Thoracic aorta (tissue), 2 donors: ENCODE measurements around the gene VWA8. TPM values are rescaled to one million over a fixed set of nuclear protein-coding genes. Genes with fewer than 3 reads are reported as not detected.

ENCODE experiments used
- ATAC-seq: fragments of 150-250 bp; one replicate; pipeline ENCODE4 v1.8.0; 2017; ENCODE audit warnings: low read depth; ENCODE audit not compliant: insufficient number of reproducible peaks, low FRiP score
- DNase-seq: peaks from one replicate; pipeline ENCODE4 v3.0.0-alpha.2; 2020; ENCODE audit warnings: low spot score
- H3K27ac ChIP-seq, 2 donors: fragments of 200-600 bp; sonication (generic); 1 replicate in 1 of 2; 2 replicates in 1 of 2; pipeline ENCODE4 v1.5.1; 2016; ENCODE audit warnings: mild to moderate bottlenecking in 2 of 2, moderate library complexity in 2 of 2
- H3K27me3 ChIP-seq: fragments of 200-600 bp; sonication (generic); replicated peaks from 2 replicates; pipeline ENCODE4 v1.6.0; 2016; ENCODE audit warnings: mild to moderate bottlenecking; ENCODE audit not compliant: insufficient read depth
- H3K36me3 ChIP-seq: fragments of 200-600 bp; sonication (generic); one replicate; pipeline ENCODE4 v1.5.1; 2016
- H3K4me1 ChIP-seq, 2 donors: fragments of 200-600 bp; sonication (generic); 1 replicate in 1 of 2; 2 replicates in 1 of 2; pipeline versions ENCODE4 v1.5.1 to v1.6.0; 2016; ENCODE audit warnings: low read depth in 2 of 2, mild to moderate bottlenecking in 1 of 2; ENCODE audit not compliant: control insufficient read depth in 1 of 2
- H3K4me3 ChIP-seq: fragments of 200-600 bp; sonication (generic); 2 replicates; pipeline ENCODE4 v1.5.1; 2016; ENCODE audit warnings: mild to moderate bottlenecking
- H3K9me3 ChIP-seq: fragments of 200-600 bp; sonication (generic); 2 replicates; pipeline ENCODE4 v1.5.1; 2016
- total RNA-seq, 2 donors: library from RNA; depleted of rRNA; stranded (reverse); fragments of >200 nt; gene quantifications; one replicate each; pipeline versions ENCODE4 v1.1.0 to v1.2.3, GENCODE V29; 2016
- TF ChIP-seq, protein P1 (sequence below): fragments of 200-600 bp; sonication (generic); IDR thresholded peaks from one replicate; pipeline ENCODE4 v1.5.1; 2019; ENCODE audit warnings: antibody characterized with exemption

VWA8 gene
- total RNA-seq, 2 donors from 2014 or later = 19.8 to 25.3 TPM

DNA sequence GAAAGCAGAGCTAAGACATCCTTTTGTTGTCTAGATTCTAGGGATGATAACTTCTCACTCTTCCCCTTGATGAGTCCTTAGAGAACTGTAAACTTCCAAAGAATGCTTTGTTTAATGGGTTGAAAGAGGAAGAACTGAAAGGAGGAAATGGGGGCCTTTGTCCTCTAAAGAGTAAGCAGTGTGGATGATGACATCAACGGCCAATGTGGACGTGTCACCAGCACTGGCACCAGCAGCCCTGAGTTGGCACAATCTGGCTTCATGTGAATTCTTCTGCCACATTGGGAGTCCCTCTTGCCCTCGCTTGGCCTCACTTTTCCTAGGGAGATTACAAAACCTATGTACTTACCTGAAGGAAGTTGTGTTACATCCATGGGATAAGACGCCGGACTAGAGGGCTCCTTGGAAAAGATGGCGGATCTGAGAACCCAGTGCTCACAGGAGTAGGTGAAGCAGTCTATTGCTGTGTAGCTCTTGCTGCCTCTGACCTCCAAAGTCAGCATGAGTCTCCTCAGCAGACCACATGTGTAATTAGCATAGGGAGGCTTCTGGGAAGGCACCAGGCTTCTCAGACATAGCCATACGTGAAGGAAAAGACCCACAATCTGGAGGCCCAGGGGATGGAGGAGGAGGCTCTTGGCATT lies 440.8 kb downstream of the VWA8 start:
- Histone ChIP-seq H3K9me3 (no peaks in the 10 kb centered on the region), H3K4me3 (no peak overlapping the region), H3K27me3 (no peaks in the 10 kb centered on the region), H3K36me3 (no peaks in the 10 kb centered on the region), H3K27ac (no peak overlapping the region), H3K4me1 (no peaks in the 10 kb centered on the region)
- DNase-seq (no peak), ATAC-seq (no peak)
- TF ChIP-seq, protein P1, sequence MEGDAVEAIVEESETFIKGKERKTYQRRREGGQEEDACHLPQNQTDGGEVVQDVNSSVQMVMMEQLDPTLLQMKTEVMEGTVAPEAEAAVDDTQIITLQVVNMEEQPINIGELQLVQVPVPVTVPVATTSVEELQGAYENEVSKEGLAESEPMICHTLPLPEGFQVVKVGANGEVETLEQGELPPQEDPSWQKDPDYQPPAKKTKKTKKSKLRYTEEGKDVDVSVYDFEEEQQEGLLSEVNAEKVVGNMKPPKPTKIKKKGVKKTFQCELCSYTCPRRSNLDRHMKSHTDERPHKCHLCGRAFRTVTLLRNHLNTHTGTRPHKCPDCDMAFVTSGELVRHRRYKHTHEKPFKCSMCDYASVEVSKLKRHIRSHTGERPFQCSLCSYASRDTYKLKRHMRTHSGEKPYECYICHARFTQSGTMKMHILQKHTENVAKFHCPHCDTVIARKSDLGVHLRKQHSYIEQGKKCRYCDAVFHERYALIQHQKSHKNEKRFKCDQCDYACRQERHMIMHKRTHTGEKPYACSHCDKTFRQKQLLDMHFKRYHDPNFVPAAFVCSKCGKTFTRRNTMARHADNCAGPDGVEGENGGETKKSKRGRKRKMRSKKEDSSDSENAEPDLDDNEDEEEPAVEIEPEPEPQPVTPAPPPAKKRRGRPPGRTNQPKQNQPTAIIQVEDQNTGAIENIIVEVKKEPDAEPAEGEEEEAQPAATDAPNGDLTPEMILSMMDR = no peak

Other genes starting within 250 kb of the VWA8 start
- 10 to 100 TPM; 18.3 to 37.8 TPM for gene DGKH, start 87.5 kb upstream of the VWA8 start, total RNA-seq